Choroid plexus epithelial cell (primary cell): ENCODE measurements around the gene NKX6-2.

Experiments
- DNase-seq: peaks from one replicate; pipeline ENCODE4 v3.0.0-alpha.2; 2010; ENCODE audit warnings: low read depth
- H3K4me3 ChIP-seq: 2 replicates; pipeline ENCODE4 v1.5.1; 2011; ENCODE audit warnings: low read depth, mild to moderate bottlenecking, control low read depth, low read length, moderate library complexity
- TF ChIP-seq, protein P1 (sequence below): conservative IDR thresholded peaks from 2 replicates; pipeline ENCODE4 v1.5.1; 2011; ENCODE audit warnings: low read depth, mild to moderate bottlenecking, control low read depth, inconsistent platforms, low read length, moderate library complexity

Gene NKX6-2

GRCh38 chr10:132742837-132743194, 43.1 kb downstream of the NKX6-2 start:
- DNase-seq, result peak; percentile 12
- TF ChIP-seq, protein P1, sequence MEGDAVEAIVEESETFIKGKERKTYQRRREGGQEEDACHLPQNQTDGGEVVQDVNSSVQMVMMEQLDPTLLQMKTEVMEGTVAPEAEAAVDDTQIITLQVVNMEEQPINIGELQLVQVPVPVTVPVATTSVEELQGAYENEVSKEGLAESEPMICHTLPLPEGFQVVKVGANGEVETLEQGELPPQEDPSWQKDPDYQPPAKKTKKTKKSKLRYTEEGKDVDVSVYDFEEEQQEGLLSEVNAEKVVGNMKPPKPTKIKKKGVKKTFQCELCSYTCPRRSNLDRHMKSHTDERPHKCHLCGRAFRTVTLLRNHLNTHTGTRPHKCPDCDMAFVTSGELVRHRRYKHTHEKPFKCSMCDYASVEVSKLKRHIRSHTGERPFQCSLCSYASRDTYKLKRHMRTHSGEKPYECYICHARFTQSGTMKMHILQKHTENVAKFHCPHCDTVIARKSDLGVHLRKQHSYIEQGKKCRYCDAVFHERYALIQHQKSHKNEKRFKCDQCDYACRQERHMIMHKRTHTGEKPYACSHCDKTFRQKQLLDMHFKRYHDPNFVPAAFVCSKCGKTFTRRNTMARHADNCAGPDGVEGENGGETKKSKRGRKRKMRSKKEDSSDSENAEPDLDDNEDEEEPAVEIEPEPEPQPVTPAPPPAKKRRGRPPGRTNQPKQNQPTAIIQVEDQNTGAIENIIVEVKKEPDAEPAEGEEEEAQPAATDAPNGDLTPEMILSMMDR, result no peak
- H3K4me3 ChIP-seq, result no peak overlapping the region

DNA sequence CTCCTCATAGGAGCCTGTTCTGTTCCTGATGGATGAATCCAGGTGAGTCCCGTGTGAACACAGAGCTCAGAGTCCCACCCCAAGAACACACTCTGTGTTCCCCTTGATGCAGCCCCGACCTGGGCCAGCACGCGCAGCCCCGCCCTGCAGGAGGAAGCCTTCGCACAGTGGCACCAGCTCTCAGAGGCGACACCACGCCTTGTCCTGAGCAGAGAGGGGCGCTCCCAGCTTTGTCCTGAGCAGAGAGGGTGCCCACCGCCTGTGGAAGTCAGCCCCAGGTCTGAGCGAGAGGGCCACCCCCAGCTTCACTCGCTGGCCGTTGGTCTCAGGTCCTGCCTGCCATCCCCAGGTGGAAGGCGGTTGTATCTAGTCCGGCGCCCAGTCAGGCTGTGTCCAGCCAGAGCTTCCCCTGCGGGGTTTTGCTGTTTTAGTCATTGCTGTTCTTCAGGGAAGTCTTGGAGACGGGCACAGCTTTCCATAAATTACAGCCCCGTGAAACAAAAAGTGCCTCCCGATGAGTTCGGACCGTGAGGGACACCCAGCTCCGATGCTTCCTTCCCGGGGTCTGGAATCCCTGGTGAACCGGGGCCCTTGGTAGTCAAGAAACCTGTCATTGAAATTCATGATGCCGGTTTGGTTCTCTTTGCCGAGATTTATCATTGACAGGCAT, 43.6 kb downstream of the NKX6-2 start:
- TF ChIP-seq, protein P1, result no peak
- no peak overlapping the region for H3K4me3 ChIP-seq
- no peak for DNase-seq

DNA sequence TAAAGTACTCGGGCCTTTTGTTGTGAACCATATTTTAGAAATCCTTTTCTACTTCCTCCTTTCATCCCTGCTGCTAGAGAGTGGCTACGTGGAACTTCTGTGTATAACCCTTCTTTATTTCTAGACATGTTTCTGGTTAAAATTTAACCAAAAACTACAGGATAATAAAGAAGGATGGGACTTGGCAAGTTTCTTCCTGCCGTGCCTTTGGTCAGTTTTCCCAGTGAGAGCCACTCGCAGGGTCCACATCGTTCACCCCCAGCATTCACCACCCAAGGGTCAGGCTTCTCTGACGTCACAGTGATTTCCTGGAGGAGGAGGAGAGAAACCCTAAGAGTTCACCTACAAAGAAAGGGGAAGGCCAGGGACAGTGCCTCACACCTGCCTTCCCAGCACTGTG, 45.4 kb downstream of the NKX6-2 start:
- TF ChIP-seq, protein P1, result no peak
- H3K4me3 ChIP-seq, result no peak overlapping the region
- no peak for DNase-seq

GRCh38 chr10:132739225-132739613, 46.7 kb downstream of the NKX6-2 start:
- DNase-seq, result no peak
- no peak overlapping the region for H3K4me3 ChIP-seq
- TF ChIP-seq, protein P1, result no peak

DNA sequence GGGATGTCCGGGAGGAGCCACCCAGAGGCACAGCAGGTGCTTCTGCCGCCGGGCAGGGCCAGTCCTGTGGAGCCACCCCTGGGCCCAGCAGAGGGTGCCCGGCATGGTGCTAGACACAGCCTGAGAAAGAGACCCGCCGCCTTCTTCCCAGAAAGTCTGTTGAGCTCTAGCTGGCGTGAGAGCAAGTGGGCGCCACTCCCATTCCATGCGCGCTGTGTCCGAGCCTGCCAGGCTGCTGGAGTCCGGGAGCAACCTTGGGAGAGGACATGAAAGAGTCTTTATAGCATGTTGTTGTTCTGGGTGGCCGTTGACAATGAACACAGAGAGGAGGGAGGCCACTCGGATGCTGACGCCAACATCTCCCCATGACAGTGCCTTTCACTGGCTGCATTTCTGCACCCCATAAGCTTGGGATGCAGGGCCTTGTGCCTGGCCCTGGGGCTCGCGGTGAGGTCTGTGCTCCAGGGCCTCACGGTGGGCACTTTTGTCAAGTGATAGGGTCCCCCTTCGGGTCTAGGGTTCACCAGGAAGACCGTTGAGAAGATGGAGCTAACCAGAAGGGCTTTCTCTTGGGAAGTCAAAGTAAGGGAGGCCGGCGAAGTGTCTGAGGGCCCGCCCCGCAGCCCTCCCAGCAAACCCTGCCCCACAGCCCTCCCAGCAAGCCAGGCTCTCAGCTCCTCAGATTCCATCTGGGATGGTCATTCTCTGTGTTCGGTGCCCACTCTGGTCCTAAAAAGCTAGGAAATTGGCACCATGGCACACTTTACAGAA, 47.3 kb downstream of the NKX6-2 start:
- no peak overlapping the region for H3K4me3 ChIP-seq
- DNase-seq, result no peak
- TF ChIP-seq, protein P1, result no peak

GRCh38 chr10:132737390-132738048, 48.4 kb downstream of the NKX6-2 start:
- no peak overlapping the region for H3K4me3 ChIP-seq
- TF ChIP-seq, protein P1, result no peak
- no peak for DNase-seq
